Transverse colon (tissue), 4 donors: Measurements from ENCODE around the gene DCAF8L2.
"Not testable (repeated sequence)": the region's sequence is repeated elsewhere in the genome, so short reads cannot be mapped to it uniquely, and the experiment has no call there.

Experiments
- POLR2A ChIP-seq: fragments of 450-650 bp; IDR thresholded peaks from one replicate; pipeline ENCODE4 v1.6.1; 2016; ENCODE audit warnings: antibody characterized with exemption, mild to moderate bottlenecking, moderate library complexity
- POLR2AphosphoS5 ChIP-seq, 3 donors: sonication (generic); formaldehyde crosslinking; IDR thresholded peaks; one replicate each; pipeline ENCODE4 v1.6.1; 2016; ENCODE audit warnings: antibody characterized with exemption in 3 of 3
- TF ChIP-seq, protein P1 (sequence below), 5 experiments: fragments of 200-600 bp in 3 of 5; fragments of 450-650 bp in 2 of 5; sonication (generic) in 3 of 5; IDR thresholded peaks; 1 replicate in 2 of 5; 2 replicates in 3 of 5; pipeline ENCODE4 v1.5.1; 2016 to 2017; ENCODE audit warnings: antibody characterized with exemption in 5 of 5, inconsistent platforms in 3 of 5, mild to moderate bottlenecking in 2 of 5, moderate library complexity in 1 of 5

DNA sequence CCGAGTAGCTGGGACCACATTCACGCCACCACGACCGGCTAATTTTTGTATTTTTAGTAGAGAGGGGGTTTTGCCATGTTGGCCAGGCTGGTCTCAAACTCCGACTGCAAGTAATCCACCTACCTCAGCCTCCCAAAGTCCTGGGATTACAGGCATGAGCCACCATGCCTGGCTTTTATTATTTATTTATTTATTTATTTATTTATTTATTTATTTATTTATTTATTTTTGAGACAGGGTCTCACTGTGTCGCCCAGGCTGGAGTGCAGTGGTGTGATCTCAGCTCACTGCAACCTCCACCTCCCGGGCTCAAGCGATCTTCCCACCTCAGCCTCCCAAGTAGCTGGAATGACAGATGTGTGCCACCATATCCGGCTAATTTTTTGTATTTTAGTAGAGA lies 153.4 kb downstream of the DCAF8L2 start:
- TF ChIP-seq, protein P1, sequence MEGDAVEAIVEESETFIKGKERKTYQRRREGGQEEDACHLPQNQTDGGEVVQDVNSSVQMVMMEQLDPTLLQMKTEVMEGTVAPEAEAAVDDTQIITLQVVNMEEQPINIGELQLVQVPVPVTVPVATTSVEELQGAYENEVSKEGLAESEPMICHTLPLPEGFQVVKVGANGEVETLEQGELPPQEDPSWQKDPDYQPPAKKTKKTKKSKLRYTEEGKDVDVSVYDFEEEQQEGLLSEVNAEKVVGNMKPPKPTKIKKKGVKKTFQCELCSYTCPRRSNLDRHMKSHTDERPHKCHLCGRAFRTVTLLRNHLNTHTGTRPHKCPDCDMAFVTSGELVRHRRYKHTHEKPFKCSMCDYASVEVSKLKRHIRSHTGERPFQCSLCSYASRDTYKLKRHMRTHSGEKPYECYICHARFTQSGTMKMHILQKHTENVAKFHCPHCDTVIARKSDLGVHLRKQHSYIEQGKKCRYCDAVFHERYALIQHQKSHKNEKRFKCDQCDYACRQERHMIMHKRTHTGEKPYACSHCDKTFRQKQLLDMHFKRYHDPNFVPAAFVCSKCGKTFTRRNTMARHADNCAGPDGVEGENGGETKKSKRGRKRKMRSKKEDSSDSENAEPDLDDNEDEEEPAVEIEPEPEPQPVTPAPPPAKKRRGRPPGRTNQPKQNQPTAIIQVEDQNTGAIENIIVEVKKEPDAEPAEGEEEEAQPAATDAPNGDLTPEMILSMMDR (IDR thresholded peaks at IDR 0.05) = not testable (repeated sequence)
- TF ChIP-seq POLR2AphosphoS5 (IDR thresholded peaks at IDR 0.05); POLR2A: not testable (repeated sequence)
